CD4-positive, alpha-beta T cell treated with Interleukin-15 for 4 hours (primary cell): ENCODE data around the gene PLEKHG2.
"Not testable (repeated sequence)": the region's sequence is repeated elsewhere in the genome, so short reads cannot be mapped to it uniquely, and the experiment has no call there.

Experiments used
- DNase-seq: peaks from one replicate; pipeline ENCODE4 v3.0.0-alpha.2; 2020; ENCODE audit warnings: low spot score

The PLEKHG2 gene

GRCh38 chr19:39448271-39448670 is 35.8 kb downstream of the PLEKHG2 start:
- DNase-seq: no peak

DNA sequence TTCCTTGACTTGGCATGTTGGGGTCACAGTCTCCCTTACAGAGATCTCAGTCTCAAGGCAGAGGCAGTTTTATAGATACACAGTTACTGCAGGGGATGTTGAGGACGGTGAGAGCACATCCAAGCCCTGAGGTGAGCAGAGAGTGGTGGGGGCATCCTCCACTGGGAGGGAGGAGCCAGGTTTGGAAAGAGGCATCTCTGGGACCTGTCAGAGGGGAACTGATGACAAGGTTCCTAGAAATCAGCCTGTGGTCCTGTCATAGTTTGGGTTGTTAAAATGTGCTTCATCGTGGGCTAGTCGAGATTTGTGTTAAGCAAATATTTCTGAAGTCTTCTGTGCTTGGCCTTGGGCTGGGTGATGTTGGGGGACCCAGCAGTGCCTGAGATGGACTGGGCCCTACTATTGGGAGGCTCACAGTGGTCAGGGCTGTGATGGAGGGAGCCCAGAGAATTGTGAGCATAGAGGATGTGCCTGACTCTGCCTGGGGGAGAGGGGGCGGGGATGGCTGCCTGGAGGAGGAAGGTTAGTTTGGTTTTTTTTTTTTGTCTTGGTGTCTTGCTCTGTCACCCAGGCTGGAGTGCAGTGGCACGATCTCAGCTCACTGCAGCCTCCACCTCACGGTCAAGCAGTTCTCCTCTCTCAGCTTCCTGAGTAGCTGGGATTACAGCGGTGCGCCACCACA is 36.8 kb downstream of the PLEKHG2 start:
- DNase-seq: peak; percentile 14

GRCh38 chr19:39451257-39451656 is 38.8 kb downstream of the PLEKHG2 start:
- DNase-seq: not testable (repeated sequence)

- DNase-seq: no peak
Measured at GRCh38 chr19:39463403-39463802, 50.9 kb downstream of the PLEKHG2 start.

DNA sequence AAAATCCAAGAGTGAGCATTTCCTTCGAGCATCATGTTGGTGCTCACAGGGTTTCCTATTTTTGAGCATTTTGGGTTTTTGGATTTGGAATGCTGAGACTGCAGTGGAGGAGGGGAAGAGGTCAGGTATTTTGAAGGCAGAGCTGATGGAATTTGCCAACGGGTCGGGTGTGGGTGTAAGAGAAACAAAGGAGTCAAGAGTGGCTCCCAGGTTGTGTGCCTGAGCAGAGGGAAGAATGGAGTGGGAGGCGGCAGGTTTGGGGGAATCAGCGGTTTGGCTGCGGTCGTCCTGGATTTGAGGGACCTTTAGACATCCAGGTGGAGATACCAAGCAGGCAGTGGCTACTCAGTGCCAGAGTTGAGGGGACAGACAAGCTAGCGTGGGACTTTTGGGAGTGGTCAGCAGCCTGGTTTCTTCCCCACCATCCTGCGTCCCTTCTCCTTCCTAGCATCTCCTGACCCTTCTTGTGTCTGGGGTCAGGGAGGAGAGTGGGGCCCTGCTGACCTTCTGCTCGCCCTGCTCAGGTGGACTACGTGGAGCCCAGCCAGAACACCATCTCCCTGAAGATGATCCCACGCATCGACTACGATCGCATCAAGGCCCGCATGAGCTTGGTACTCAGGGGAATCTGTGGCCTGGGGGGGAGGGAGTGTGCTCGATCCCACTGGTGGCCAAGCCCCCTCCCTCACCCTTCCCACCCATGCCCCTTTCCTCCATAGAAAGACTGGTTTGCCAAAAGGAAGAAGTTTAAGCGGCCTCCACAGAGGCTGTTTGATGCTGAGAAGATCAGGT is 53.7 kb downstream of the PLEKHG2 start:
- DNase-seq: no peak

DNA sequence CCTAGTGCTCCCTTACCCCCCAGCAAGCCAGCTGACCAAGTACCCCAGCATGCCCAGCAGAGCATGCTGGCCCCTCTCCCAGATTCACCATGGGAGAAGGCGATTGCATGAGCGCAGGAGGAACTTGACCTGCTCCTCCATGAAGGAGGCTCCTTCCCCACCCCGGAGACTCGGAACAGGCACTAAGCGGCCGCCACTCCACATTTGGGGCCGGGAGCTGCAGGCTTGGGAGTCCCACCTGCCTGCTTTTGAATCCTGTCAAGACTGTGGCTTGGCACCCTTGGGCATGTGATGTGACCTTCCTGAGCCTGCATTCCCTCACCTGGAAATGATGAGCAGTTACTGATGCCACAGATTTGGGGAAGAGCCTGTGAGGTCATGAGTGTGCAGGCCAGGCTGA is 55.5 kb downstream of the PLEKHG2 start:
- no peak for DNase-seq

DNA sequence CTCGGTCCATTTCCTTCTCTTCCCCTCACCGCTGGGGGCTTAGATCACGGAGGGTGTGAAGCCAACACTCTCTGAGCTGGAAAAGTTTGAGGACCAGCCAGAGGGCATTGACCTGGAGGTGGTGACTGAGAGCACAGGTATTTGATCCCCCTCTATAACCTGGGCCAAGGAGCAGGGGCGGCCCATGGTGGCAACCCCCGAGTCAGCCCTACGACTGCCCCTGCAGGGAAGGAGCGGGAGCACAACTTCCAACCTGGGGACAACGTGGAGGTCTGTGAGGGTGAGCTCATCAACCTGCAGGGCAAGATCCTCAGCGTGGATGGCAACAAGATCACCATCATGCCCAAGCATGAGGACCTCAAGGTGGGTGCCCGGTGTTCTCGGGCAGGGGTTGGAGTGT is 56.6 kb downstream of the PLEKHG2 start:
- no peak for DNase-seq

DNA sequence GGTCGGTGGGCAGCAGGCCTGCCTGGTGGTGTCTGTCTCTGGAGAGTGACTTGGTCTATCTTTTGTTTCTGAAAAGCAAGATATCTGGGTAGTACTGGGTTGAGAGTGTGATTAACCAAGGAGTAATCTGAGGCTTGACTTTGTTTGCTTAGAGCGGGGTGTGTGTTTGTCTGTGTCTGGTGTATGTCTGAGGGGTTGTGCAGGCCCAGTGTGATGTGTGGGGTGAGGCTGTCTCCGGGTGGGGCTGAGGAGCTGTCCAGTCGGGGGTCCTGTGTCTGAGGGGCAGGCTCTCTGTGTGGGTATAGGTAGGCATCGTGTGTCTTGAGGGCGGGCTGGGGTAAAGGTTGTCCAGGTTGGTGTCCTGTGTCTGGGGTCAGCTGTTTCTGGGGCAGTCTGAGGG is 57.1 kb downstream of the PLEKHG2 start:
- DNase-seq: no peak

GRCh38 chr19:39470724-39471339 is 58.4 kb downstream of the PLEKHG2 start:
- DNase-seq: no peak

DNA sequence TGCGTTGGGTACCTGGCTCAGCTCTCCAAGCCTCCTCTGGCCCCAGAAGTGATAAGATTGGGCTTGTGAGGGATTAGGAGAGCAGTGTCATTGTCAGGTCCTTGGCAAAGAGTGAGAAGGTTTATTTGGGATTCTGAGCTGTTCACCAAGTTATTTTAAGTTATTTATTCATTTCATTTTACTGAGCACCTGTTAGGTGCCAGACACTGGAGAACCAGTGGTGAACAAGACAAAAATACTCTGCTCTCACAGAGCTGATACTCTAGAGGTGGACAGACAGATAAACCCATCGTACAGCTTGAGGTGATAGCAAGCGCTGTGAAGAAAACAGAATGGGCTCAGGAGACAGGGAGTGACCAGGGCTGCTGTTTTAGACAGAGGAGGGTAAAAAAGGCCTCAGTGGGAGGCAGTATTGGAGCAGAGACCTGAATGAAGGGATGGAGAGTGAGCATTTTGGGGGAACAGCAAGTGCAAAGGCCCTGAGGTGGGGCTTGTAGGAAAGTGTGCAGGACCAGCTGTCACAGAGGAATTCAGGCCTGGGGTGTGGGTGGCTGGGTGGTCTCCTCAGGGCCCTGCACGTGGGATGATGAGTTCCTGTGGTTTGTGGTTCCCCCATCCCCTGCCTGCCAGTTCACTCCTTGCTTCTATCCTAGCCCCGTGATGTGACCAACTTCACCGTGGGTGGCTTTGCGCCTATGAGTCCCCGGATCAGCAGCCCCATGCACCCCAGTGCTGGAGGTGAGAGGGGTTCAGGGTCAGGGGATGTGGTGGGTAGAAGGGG is 59.5 kb downstream of the PLEKHG2 start:
- no peak for DNase-seq

GRCh38 chr19:39472746-39473442 is 60.4 kb downstream of the PLEKHG2 start:
- DNase-seq: no peak

GRCh38 chr19:39473443-39473960 is 61.0 kb downstream of the PLEKHG2 start:
- DNase-seq: no peak

GRCh38 chr19:39474139-39474620 is 61.7 kb downstream of the PLEKHG2 start:
- peak; percentile 70 for DNase-seq

DNA sequence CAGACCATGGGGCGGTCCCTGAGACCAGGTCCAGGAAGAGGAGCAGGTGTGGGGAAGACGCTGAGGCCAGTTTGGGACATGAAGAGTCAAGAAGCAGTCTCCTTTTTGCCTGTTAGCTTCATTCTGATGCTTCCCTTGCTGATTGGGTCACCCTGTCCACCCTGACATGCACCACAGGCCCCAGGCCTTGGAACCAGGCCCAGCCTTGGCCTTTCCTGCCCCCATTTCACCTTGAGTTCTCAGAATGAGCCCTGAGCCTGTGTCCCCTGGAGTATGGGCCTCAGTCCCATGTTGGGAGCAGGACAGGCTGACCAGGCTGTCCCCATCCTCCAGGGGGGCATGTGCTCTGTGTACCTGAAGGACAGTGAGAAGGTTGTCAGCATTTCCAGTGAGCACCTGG is 63.3 kb downstream of the PLEKHG2 start:
- no peak for DNase-seq
